ENCODE results near the gene HES6. TPM values are rescaled to one million over a fixed set of nuclear protein-coding genes. Genes with fewer than 3 reads are reported as not detected.

Gene HES6
- total and polyA plus RNA-seq, 2 donors, result 16.1 to 18.7 TPM

GRCh38 chr2:238251331-238251730 lies 11.5 kb upstream of the HES6 start:
- DNase-seq (ENCODE audit: low read depth in 6 of 9, low spot score in 9 of 9), result no peak
- Histone ChIP-seq H3K4me3 (ENCODE audit: low read length in 2 of 2) (no peak overlapping the region), H3K9me3 (ENCODE audit: control insufficient read depth in 2 of 2, insufficient read depth in 1 of 2, low read length in 1 of 2) (no peaks in the 10 kb centered on the region), H3K4me1 (ENCODE audit: control insufficient read depth in 2 of 2, insufficient read depth in 2 of 2, low read length in 2 of 2) (no peaks in the 10 kb centered on the region), H3K27ac (ENCODE audit: low read depth in 1 of 2, low read length in 1 of 2) (no peak overlapping the region), H3K27me3 (ENCODE audit: control insufficient read depth in 2 of 2, insufficient read depth in 1 of 2, low read length in 1 of 2) (no peaks in the 10 kb centered on the region), H3K36me3 (ENCODE audit: control insufficient read depth in 2 of 2, insufficient read depth in 2 of 2, low read length in 1 of 2) (peaks cover 34 to 45% of the 10 kb centered on the region in 2 donors)
- WGBS, result over 99% methylated on average over 12 of the region's 12 CpGs

GRCh38 chr2:238250896-238251295 lies 11.1 kb upstream of the HES6 start:
- Histone ChIP-seq H3K9me3 (ENCODE audit: control insufficient read depth in 2 of 2, insufficient read depth in 1 of 2, low read length in 1 of 2) (no peaks in the 10 kb centered on the region), H3K4me1 (ENCODE audit: control insufficient read depth in 2 of 2, insufficient read depth in 2 of 2, low read length in 2 of 2) (no peaks in the 10 kb centered on the region), H3K27me3 (ENCODE audit: control insufficient read depth in 2 of 2, insufficient read depth in 1 of 2, low read length in 1 of 2) (no peaks in the 10 kb centered on the region), H3K4me3 (ENCODE audit: low read length in 2 of 2) (no peak overlapping the region), H3K27ac (ENCODE audit: low read depth in 1 of 2, low read length in 1 of 2) (no peak overlapping the region), H3K36me3 (ENCODE audit: control insufficient read depth in 2 of 2, insufficient read depth in 2 of 2, low read length in 1 of 2) (peaks cover 35 to 42% of the 10 kb centered on the region in 2 donors)
- DNase-seq (ENCODE audit: low read depth in 6 of 9, low spot score in 9 of 9), result no peak
- WGBS, result 99% methylated on average over 7 of the region's 7 CpGs

DNA sequence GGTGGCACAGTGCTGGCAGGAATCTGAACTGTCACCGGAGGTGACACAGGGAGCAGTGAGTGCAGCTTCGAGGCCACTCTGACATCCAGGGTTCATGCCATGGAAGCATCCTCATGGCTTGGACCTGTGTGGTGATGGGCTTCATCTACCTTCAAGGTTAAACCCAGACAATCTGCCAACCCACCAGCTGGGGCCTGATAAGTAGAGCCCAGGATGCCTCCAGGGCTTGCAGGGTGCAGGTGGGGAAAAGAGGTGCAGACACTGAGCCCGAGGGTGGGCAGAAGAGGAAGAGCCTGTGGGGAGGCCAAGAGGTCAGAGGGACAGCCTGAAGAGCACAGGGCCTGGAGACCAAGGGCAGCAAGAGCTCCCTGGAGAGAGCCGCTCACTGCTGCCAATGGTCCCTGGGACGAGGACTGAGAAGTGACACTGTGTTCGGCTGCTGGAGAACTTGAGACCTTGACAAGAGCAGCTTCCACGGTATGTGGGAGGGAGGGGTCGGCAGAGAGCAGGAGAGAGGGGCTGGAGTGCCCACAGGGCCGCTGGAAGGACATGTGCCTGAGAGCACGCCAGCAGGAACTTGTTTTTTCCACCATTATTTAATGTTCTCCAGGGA lies 8.1 kb upstream of the HES6 start:
- 90% methylated on average over 10 of the region's 10 CpGs for WGBS
- no peak overlapping the region for H3K4me3 ChIP-seq (ENCODE audit: low read length in 2 of 2)
- peaks cover 22 to 25% of the 10 kb centered on the region in 2 donors for H3K36me3 ChIP-seq (ENCODE audit: control insufficient read depth in 2 of 2, insufficient read depth in 2 of 2, low read length in 1 of 2)
- no peaks in the 10 kb centered on the region for H3K9me3 ChIP-seq (ENCODE audit: control insufficient read depth in 2 of 2, insufficient read depth in 1 of 2, low read length in 1 of 2)
- no peaks in the 10 kb centered on the region for H3K27me3 ChIP-seq (ENCODE audit: control insufficient read depth in 2 of 2, insufficient read depth in 1 of 2, low read length in 1 of 2)
- H3K27ac ChIP-seq (ENCODE audit: low read depth in 1 of 2, low read length in 1 of 2), result no peak overlapping the region
- no peak for DNase-seq (ENCODE audit: low read depth in 6 of 9, low spot score in 9 of 9)
- H3K4me1 ChIP-seq (ENCODE audit: control insufficient read depth in 2 of 2, insufficient read depth in 2 of 2, low read length in 2 of 2), result no peaks in the 10 kb centered on the region

DNA sequence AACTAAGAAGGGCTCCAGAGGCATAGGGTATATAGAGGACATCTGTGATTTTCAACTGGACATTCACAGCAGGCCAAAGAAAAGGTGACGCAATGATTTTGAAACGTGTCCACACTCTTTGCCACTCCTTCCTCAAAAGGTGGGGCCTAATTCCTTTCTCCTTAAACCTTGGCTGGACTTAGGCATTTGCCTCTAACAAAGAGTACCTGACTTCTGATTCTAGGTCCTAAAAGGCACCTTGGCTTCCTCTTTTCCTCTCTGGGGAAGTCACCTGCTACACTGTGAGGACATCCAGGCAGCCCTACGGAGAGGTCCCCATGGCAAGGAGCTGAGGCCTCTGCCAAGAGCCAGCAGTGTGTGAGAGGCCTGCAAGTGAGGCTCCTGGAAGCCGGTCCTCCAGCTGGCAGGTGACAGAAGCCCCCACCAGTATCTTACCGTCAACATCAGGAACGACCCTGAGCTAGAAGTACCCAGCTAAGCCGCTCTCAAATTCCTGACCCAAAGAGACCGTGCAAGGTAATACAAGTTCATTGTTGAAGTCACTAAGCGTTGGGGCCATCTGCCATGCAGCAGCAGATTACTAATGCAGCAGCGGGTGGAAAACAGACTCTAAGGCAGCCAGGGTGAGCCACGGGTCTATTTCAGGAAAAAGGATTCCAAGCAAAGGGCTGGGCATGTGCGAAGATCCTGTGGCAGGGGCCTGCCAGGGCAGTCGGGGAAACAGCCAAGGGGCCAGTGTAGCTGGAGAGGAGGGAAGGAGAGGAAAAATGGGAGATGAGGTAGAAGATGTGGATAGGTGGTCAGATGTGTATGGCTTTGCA lies 7.4 kb upstream of the HES6 start:
- peaks cover 15 to 19% of the 10 kb centered on the region in 2 donors for H3K36me3 ChIP-seq (ENCODE audit: control insufficient read depth in 2 of 2, insufficient read depth in 2 of 2, low read length in 1 of 2)
- 96% methylated on average over 13 of the region's 13 CpGs for WGBS
- no peak for DNase-seq (ENCODE audit: low read depth in 6 of 9, low spot score in 9 of 9)

GRCh38 chr2:238244151-238244550 lies 4.3 kb upstream of the HES6 start:
- Histone ChIP-seq H3K9me3 (ENCODE audit: control insufficient read depth in 2 of 2, insufficient read depth in 1 of 2, low read length in 1 of 2) (peaks cover 0 to 4% of the 10 kb centered on the region in 2 donors), H3K36me3 (ENCODE audit: control insufficient read depth in 2 of 2, insufficient read depth in 2 of 2, low read length in 1 of 2) (peaks cover 4 to 11% of the 10 kb centered on the region in 2 donors), H3K27ac (ENCODE audit: low read depth in 1 of 2, low read length in 1 of 2) (no peak overlapping the region), H3K4me3 (ENCODE audit: low read length in 2 of 2) (no peak overlapping the region), H3K27me3 (ENCODE audit: control insufficient read depth in 2 of 2, insufficient read depth in 1 of 2, low read length in 1 of 2) (peaks cover 28 to 32% of the 10 kb centered on the region in 2 donors), H3K4me1 (ENCODE audit: control insufficient read depth in 2 of 2, insufficient read depth in 2 of 2, low read length in 2 of 2) (peaks cover 0 to 4% of the 10 kb centered on the region in 2 donors)
- WGBS, result 96% methylated on average over 5 of the region's 5 CpGs
- DNase-seq (ENCODE audit: low read depth in 6 of 9, low spot score in 9 of 9), result no peak

More for the DNA sequence above, 7.4 kb upstream of the HES6 start:
- Histone ChIP-seq H3K4me1 (ENCODE audit: control insufficient read depth in 2 of 2, insufficient read depth in 2 of 2, low read length in 2 of 2) (no peaks in the 10 kb centered on the region), H3K27ac (ENCODE audit: low read depth in 1 of 2, low read length in 1 of 2) (no peak overlapping the region), H3K4me3 (ENCODE audit: low read length in 2 of 2) (no peak overlapping the region), H3K9me3 (ENCODE audit: control insufficient read depth in 2 of 2, insufficient read depth in 1 of 2, low read length in 1 of 2) (no peaks in the 10 kb centered on the region), H3K27me3 (ENCODE audit: control insufficient read depth in 2 of 2, insufficient read depth in 1 of 2, low read length in 1 of 2) (peaks cover 0 to 6% of the 10 kb centered on the region in 2 donors)

DNA sequence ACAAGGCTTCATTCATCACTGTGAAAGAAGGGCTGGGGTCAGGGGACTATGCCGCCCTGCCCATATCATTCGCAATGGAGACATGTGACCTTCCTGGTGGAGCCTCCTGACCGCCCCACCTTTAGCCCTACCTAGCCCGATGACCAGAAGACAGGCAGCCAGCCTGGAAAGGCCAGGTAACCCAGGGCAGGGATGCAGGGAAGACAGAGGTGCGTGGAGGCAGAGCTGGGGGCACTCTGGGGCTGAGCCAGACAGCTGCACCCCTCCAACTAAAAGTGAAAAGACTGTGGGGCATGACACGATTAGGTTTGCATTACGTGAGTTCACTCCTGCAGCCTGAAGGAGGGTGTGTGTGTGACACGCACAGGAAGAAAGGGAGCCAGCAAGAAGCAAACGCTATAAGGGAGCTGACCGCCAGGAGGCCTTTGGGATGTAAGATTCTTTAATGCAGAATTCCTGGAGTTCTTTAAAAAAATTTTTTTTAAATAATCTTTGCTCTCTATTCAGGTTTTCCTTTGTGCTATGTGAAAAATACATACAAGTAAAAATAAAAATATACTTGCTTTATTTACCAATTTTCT lies 3.7 kb upstream of the HES6 start:
- WGBS, result 98% methylated on average over 10 of the region's 10 CpGs
- H3K9me3 ChIP-seq (ENCODE audit: control insufficient read depth in 2 of 2, insufficient read depth in 1 of 2, low read length in 1 of 2), result peaks cover 0 to 9% of the 10 kb centered on the region in 2 donors
- no peak for DNase-seq (ENCODE audit: low read depth in 6 of 9, low spot score in 9 of 9)
- H3K36me3 ChIP-seq (ENCODE audit: control insufficient read depth in 2 of 2, insufficient read depth in 2 of 2, low read length in 1 of 2), result peaks cover 4 to 11% of the 10 kb centered on the region in 2 donors
- peaks cover 32 to 38% of the 10 kb centered on the region in 2 donors for H3K27me3 ChIP-seq (ENCODE audit: control insufficient read depth in 2 of 2, insufficient read depth in 1 of 2, low read length in 1 of 2)
- no peak overlapping the region for H3K27ac ChIP-seq (ENCODE audit: low read depth in 1 of 2, low read length in 1 of 2)
- no peak overlapping the region for H3K4me3 ChIP-seq (ENCODE audit: low read length in 2 of 2)
- peaks cover 0 to 7% of the 10 kb centered on the region in 2 donors for H3K4me1 ChIP-seq (ENCODE audit: control insufficient read depth in 2 of 2, insufficient read depth in 2 of 2, low read length in 2 of 2)

DNA sequence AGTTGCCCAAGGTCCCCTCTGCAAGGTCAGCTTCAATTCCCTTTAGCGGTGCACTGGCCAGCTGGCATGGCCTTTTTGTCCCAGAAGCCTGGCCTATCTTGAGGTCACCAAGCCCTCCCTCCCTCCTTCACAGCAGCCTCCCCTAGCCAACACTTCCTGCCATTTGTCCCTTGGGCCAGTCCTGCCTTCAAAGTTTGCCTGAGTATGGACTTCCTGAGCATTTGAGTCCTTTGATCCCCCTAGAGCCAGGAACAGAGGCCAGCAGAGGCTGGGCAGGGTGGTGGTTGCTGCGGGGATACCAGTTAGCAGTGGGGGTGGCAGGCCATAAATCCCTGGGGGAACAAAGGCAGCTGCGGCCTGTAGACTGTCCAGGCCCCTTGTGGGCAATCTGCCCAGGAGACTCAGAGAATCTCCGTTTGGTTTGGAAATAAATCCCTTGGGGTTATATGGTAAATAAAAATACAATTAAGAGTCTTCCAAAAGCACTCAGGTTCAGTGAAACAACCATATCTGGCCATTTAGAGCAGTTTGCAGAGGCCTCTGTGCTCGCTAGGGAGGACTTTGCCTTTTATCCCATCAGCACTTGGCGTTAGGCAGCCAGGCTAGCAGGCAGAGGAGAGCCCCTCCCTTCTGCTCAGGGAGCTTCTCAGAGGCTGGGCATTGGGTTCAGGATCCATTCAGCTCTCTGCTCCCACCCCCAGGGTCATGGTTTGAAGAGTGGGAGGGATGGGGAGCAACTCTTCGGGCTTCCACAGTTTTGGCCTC lies 3.1 kb upstream of the HES6 start:
- H3K27me3 ChIP-seq (ENCODE audit: control insufficient read depth in 2 of 2, insufficient read depth in 1 of 2, low read length in 1 of 2), result peaks cover 37 to 45% of the 10 kb centered on the region in 2 donors
- H3K27ac ChIP-seq (ENCODE audit: low read depth in 1 of 2, low read length in 1 of 2), result no peak overlapping the region
- H3K9me3 ChIP-seq (ENCODE audit: control insufficient read depth in 2 of 2, insufficient read depth in 1 of 2, low read length in 1 of 2), result peaks cover 0 to 15% of the 10 kb centered on the region in 2 donors
- no peak overlapping the region for H3K4me3 ChIP-seq (ENCODE audit: low read length in 2 of 2)
- DNase-seq (ENCODE audit: low read depth in 6 of 9, low spot score in 9 of 9), result no peak
- peaks cover 0 to 7% of the 10 kb centered on the region in 2 donors for H3K4me1 ChIP-seq (ENCODE audit: control insufficient read depth in 2 of 2, insufficient read depth in 2 of 2, low read length in 2 of 2)
- H3K36me3 ChIP-seq (ENCODE audit: control insufficient read depth in 2 of 2, insufficient read depth in 2 of 2, low read length in 1 of 2), result peaks cover 4 to 11% of the 10 kb centered on the region in 2 donors
- WGBS, result 94% methylated on average over 7 of the region's 7 CpGs

GRCh38 chr2:238241970-238242369 lies 2.1 kb upstream of the HES6 start:
- Histone ChIP-seq H3K9me3 (ENCODE audit: control insufficient read depth in 2 of 2, insufficient read depth in 1 of 2, low read length in 1 of 2) (peaks cover 0 to 15% of the 10 kb centered on the region in 2 donors), H3K4me3 (ENCODE audit: low read length in 2 of 2) (no peak overlapping the region), H3K4me1 (ENCODE audit: control insufficient read depth in 2 of 2, insufficient read depth in 2 of 2, low read length in 2 of 2) (peaks cover 0 to 7% of the 10 kb centered on the region in 2 donors), H3K27ac (ENCODE audit: low read depth in 1 of 2, low read length in 1 of 2) (no peak overlapping the region), H3K36me3 (ENCODE audit: control insufficient read depth in 2 of 2, insufficient read depth in 2 of 2, low read length in 1 of 2) (peaks cover 4 to 11% of the 10 kb centered on the region in 2 donors), H3K27me3 (ENCODE audit: control insufficient read depth in 2 of 2, insufficient read depth in 1 of 2, low read length in 1 of 2) (peaks cover 43 to 54% of the 10 kb centered on the region in 2 donors)
- WGBS, result 97% methylated on average over 2 of the region's 2 CpGs
- no peak for DNase-seq (ENCODE audit: low read depth in 6 of 9, low spot score in 9 of 9)

Data from thymus (tissue), 11 donors.